ENCODE data around the gene HDAC4.
A peak's percentile ranks its signal among the peaks of the same experiment; 100 is the strongest.

HDAC4 gene

DNA sequence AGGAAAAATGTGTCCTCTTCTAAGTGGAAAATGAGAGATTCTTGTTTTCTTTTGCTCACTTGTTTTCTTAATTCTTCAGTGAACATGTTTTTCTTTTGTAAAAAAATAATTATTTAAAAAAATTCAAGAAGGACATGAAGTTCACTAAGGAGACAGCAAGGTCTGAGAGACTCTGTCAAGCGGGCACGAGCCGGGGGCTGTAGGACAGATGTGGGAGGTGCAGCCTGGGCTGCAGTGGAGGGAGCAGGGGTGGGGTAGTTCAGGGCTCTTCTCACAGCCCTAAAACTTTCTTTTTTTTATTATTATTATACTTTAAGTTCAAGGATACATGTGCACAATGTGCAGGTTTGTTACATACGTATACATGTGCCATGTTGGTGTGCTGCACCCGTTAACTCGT is 4.3 kb upstream of the HDAC4 start:
- Histone ChIP-seq H3K9ac (ENCODE audit: low read depth, low read length) (no peak overlapping the region), H3K27ac (ENCODE audit: low read depth, low read length) (no peak overlapping the region), H3K4me1 (ENCODE audit: insufficient read depth, low read length) (peaks cover 6% of the 10 kb centered on the region; the same call in 1 of the 2 replicates), H3K4me3 (ENCODE audit: low read length) (no peak overlapping the region), H3K36me3 (ENCODE audit: insufficient read depth, low read length) (no peaks in the 10 kb centered on the region), H3K9me3 (ENCODE audit: insufficient read depth, low read depth, low read length) (no peaks in the 10 kb centered on the region), H3K27me3 (ENCODE audit: insufficient read depth, low read length) (no peaks in the 10 kb centered on the region; the same call in 1 of the 2 replicates)
- WGBS = over 99% methylated on average over 6 of the region's 6 CpGs

DNA sequence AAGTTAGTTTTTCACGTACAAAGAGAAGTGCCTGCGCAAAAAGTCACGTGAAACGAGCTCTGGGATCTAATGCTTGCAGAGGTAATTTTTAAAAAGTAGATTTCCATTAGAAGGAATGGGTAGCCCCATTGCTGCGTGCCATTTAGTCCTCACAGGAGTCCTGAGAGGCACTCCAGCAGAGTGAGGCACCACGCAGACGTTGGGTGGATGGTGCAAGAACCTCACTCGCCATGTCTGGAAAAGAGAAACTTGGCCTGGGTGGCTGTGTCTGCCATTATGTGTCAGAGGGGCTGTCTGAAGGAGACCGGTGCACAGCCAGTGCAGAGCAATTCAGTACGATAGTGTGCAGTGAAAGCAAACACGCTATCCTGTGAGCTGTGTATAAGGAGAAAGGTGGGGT is 1.8 kb upstream of the HDAC4 start:
- Histone ChIP-seq H3K9ac (ENCODE audit: low read depth, low read length) (no peak overlapping the region), H3K27ac (ENCODE audit: low read depth, low read length) (no peak overlapping the region), H3K36me3 (ENCODE audit: insufficient read depth, low read length) (no peaks in the 10 kb centered on the region), H3K9me3 (ENCODE audit: insufficient read depth, low read depth, low read length) (no peaks in the 10 kb centered on the region), H3K4me1 (ENCODE audit: insufficient read depth, low read length) (peaks cover 23% of the 10 kb centered on the region), H3K4me3 (ENCODE audit: low read length) (peak overlapping the region; percentile 83; the same call in 1 of the 2 replicates), H3K27me3 (ENCODE audit: insufficient read depth, low read length) (no peaks in the 10 kb centered on the region; the same call in 1 of the 2 replicates)
- WGBS = 96% methylated on average over 11 of the region's 11 CpGs

DNA sequence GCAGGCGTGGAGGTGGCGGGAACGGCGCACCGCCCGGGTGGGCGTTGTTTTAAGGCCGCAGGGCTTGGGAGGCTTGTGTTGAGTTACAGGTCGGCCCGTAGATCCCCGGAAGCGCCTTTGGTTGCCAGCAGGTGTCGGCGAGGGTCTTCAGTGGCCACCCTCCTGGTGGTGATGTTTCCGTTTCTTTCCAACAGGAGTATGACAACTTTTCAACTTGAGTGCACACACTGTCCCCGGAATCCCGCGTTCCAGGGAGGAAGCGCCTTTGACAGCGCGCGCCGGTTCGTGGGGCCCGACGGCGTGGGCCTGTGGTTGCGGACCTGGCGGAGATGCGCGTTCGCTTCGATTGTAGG is 1.0 kb upstream of the HDAC4 start:
- Histone ChIP-seq H3K27me3 (ENCODE audit: insufficient read depth, low read length) (no peaks in the 10 kb centered on the region; the same call in 1 of the 2 replicates), H3K4me3 (ENCODE audit: low read length) (peak overlapping the region; percentile 83), H3K9me3 (ENCODE audit: insufficient read depth, low read depth, low read length) (no peaks in the 10 kb centered on the region), H3K4me1 (ENCODE audit: insufficient read depth, low read length) (peaks cover 23% of the 10 kb centered on the region), H3K9ac (ENCODE audit: low read depth, low read length) (peak overlapping the region; percentile 99), H3K27ac (ENCODE audit: low read depth, low read length) (peak overlapping the region; percentile 97), H3K36me3 (ENCODE audit: insufficient read depth, low read length) (no peaks in the 10 kb centered on the region)
- 7% methylated on average over 33 of the region's 33 CpGs for WGBS

DNA sequence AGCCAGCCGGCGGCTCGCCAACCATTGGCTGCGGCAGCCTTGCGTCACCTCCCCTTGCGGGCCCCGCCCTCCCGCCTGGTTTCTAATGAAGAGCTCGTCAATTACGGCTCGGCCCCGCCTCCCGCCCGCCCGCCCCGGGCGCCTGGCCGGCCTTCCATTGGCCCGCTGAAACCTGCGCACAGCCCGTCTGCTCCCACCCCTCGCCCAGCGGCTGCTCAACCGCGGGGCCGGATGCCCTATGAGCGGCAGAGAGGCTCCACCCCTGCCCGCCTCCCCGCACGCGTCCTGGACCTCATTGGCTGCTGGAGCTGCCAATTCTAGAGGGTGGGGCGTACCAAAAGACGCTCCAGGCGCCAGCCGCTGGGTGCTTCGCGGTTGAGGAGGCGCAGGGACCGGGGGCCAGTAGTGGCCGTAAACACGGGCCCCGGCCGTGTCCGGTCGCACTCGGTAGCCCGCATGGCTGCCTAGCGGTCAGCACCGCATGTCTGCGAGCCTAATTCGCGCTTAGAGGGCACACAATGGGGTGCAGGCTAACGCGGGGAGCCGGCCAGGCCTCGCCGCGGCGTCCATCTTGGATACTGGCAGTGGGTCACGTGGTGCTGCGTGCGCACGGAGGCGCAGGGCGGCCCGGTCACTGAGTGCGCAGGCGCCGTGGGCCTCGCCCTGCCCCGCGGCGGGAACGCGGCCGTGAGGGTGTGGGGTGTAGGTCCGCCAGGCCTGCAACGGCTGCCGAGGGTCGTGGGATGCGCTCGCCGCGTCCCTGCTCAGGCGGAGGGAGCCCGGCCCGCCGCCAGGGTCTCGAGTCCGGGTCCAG is 454 bp upstream of the HDAC4 start:
- H3K4me1 ChIP-seq (ENCODE audit: insufficient read depth, low read length) = peaks cover 23% of the 10 kb centered on the region
- H3K27ac ChIP-seq (ENCODE audit: low read depth, low read length) = peak overlapping the region; percentile 97
- no peaks in the 10 kb centered on the region; the same call in 1 of the 2 replicates for H3K27me3 ChIP-seq (ENCODE audit: insufficient read depth, low read length)
- peak overlapping the region; percentile 99 for H3K9ac ChIP-seq (ENCODE audit: low read depth, low read length)
- H3K36me3 ChIP-seq (ENCODE audit: insufficient read depth, low read length) = no peaks in the 10 kb centered on the region
- under 1% methylated on average over 90 of the region's 90 CpGs for WGBS
- peak overlapping the region; percentile 83 for H3K4me3 ChIP-seq (ENCODE audit: low read length)
- no peaks in the 10 kb centered on the region for H3K9me3 ChIP-seq (ENCODE audit: insufficient read depth, low read depth, low read length)

DNA sequence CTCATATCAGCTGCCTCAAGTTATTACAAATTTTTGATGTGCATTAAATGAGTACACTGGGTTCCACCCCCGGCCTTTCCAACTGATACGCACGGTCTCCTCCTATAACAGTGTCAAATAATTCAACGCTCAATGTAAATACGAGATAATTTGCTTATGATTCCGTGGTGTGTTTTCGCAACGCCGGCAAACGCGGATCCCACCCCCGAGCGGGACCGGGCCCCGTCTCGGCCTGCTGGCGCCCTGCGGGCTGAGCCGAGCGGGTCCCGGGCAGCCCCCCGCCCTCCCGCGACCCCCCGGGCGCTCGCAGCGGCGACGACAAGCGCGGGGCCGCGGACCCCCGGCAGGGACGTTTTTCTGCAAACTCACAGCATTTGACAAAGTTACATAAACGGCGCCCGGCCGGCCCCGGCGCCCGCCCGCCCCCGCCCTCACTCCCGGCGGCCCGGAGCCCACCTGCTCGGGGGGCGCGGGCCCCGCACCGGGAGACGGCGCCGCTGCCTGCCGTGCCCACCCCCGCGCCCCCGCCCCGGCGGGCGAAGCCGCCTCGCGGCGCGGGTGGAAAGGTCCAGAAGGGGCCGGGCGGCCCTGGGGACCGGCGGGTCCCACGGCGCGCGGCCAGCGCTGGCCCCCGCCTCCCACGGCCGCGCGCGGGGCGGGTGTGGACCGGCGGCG is 762 bp downstream of the HDAC4 start:
- H3K9ac ChIP-seq (ENCODE audit: low read depth, low read length) = peak overlapping the region; percentile 39; the same call in 1 of the 2 replicates
- H3K27ac ChIP-seq (ENCODE audit: low read depth, low read length) = no peak overlapping the region
- peaks cover 23% of the 10 kb centered on the region for H3K4me1 ChIP-seq (ENCODE audit: insufficient read depth, low read length)
- H3K4me3 ChIP-seq (ENCODE audit: low read length) = peak overlapping the region; percentile 62
- no peaks in the 10 kb centered on the region; the same call in 1 of the 2 replicates for H3K27me3 ChIP-seq (ENCODE audit: insufficient read depth, low read length)
- no peaks in the 10 kb centered on the region for H3K36me3 ChIP-seq (ENCODE audit: insufficient read depth, low read length)
- H3K9me3 ChIP-seq (ENCODE audit: insufficient read depth, low read depth, low read length) = no peaks in the 10 kb centered on the region
- under 1% methylated on average over 85 of the region's 87 CpGs for WGBS

DNA sequence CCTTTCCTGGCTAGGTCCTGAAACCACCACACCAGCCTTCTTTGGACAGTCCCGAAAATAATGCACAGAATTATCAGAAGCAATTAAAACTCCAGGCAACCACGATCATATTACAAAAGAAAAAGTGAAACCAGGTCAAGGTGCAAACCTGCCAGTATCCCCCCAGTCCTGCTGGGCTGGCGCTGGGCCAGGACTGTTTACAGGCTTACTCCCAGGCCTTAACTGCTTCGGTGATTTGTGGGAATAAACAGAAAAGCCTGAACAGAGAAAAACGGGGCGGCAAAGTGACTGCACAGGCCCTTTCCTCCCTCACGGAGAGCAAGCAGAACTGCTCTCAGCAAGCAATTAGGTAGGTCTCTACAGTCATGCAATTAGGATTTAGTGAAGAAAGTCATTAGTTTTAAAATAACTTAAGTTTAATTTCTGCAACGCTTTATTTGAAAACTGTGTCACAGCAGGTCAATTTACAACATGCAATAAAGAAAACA is 1.3 kb downstream of the HDAC4 start:
- H3K27me3 ChIP-seq (ENCODE audit: insufficient read depth, low read length) = no peaks in the 10 kb centered on the region; the same call in 1 of the 2 replicates
- 16% methylated on average over 8 of the region's 8 CpGs for WGBS
- H3K4me3 ChIP-seq (ENCODE audit: low read length) = peak overlapping the region; percentile 62
- no peaks in the 10 kb centered on the region for H3K9me3 ChIP-seq (ENCODE audit: insufficient read depth, low read depth, low read length)
- peak overlapping the region; percentile 39; the same call in 1 of the 2 replicates for H3K9ac ChIP-seq (ENCODE audit: low read depth, low read length)
- H3K36me3 ChIP-seq (ENCODE audit: insufficient read depth, low read length) = no peaks in the 10 kb centered on the region
- peaks cover 23% of the 10 kb centered on the region for H3K4me1 ChIP-seq (ENCODE audit: insufficient read depth, low read length)
- H3K27ac ChIP-seq (ENCODE audit: low read depth, low read length) = no peak overlapping the region

DNA sequence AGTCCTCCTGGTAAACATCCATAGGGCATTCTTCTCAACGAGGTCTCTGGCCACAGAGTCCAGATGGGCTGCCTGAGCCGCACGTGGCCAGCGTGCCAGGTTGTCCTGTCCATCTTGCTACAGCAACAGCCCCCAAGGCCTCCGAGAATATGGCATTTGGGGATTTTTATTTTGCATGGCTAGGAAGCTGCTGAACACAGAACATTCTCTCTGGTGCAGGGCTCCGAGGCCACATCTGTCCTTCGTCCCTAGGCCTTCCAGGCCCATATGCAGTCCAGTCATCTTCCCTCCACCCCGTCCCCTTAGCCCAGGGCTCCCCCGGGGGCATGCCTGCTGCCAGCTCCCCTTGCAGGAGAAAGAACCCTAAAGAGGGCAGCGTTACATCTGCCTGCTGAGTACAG is 2.3 kb downstream of the HDAC4 start:
- Histone ChIP-seq H3K9ac (ENCODE audit: low read depth, low read length) (no peak overlapping the region; the same call in 1 of the 2 replicates), H3K4me3 (ENCODE audit: low read length) (no peak overlapping the region), H3K27ac (ENCODE audit: low read depth, low read length) (no peak overlapping the region), H3K9me3 (ENCODE audit: insufficient read depth, low read depth, low read length) (no peaks in the 10 kb centered on the region), H3K4me1 (ENCODE audit: insufficient read depth, low read length) (peaks cover 23% of the 10 kb centered on the region), H3K27me3 (ENCODE audit: insufficient read depth, low read length) (no peaks in the 10 kb centered on the region), H3K36me3 (ENCODE audit: insufficient read depth, low read length) (no peaks in the 10 kb centered on the region)
- WGBS = 83% methylated on average over 10 of the region's 10 CpGs

DNA sequence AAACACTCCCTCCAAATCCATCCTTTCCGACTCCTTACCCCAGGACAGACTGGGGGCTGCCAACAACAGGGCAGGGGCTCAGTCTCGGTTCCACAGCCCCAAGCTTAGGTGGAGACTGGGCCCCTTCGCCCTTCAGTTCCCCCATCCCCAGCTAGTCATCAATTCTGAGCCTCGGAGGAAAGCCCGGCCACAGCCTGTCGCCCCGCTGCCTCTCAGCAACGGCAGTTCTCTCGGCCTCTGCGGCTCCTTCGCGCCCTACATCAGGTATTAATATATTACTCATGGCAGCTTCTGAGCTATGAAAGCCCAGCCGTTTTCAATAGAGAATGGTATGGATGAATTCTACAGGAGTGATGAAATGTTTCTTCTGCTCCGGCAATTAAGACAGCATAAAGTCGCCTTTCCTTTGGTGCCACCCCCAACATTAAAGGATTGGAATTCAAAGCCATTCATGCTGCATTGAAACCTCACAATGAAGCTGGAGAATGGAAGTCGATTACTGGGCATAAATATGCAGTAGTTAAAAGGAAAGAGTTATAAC is 2.8 kb downstream of the HDAC4 start:
- Histone ChIP-seq H3K9ac (ENCODE audit: low read depth, low read length) (no peak overlapping the region), H3K27me3 (ENCODE audit: insufficient read depth, low read length) (no peaks in the 10 kb centered on the region), H3K4me3 (ENCODE audit: low read length) (no peak overlapping the region), H3K27ac (ENCODE audit: low read depth, low read length) (no peak overlapping the region), H3K36me3 (ENCODE audit: insufficient read depth, low read length) (no peaks in the 10 kb centered on the region), H3K4me1 (ENCODE audit: insufficient read depth, low read length) (peaks cover 23% of the 10 kb centered on the region), H3K9me3 (ENCODE audit: insufficient read depth, low read depth, low read length) (no peaks in the 10 kb centered on the region)
- 87% methylated on average over 16 of the region's 16 CpGs for WGBS

DNA sequence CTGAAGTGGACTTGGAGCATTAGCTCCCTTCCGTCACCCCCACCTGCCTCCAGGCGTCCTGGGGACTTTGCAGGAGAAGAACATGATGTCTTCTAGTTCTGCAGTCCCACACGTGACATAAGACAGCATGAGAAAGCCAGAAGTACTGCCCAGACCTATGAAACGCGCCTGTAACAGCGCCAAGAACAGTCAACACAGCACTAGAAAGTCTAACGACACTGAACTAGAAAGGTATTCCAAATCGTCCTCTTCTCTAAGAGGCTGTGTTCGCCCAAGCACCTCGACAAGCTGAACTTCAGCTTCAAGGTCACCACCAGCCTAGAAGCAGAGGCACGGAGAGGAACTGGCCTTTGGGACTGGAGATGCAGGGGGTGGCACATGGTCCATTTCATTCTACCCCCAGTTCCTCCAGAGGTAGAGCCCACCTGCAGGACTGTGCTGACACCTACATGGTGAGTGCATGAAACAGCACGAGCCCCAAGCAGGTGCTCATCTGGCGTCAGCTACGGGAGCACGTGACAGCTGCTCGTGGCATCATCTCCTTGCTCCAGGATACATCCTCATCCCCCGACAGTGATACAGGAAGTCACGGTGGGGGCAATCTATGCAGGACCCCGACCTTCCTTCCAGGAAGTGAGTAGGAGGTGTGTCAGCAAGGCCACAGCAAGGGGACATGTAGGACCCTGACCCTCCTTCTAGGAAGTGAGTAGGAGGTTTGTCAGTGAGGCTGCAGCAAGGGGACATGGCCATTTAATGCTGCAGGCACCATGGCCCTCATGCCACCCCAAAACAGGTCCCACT is 3.7 kb downstream of the HDAC4 start:
- Histone ChIP-seq H3K4me1 (ENCODE audit: insufficient read depth, low read length) (peaks cover 19% of the 10 kb centered on the region), H3K27ac (ENCODE audit: low read depth, low read length) (no peak overlapping the region), H3K9ac (ENCODE audit: low read depth, low read length) (no peak overlapping the region), H3K4me3 (ENCODE audit: low read length) (no peak overlapping the region), H3K9me3 (ENCODE audit: insufficient read depth, low read depth, low read length) (no peaks in the 10 kb centered on the region), H3K36me3 (ENCODE audit: insufficient read depth, low read length) (no peaks in the 10 kb centered on the region), H3K27me3 (ENCODE audit: insufficient read depth, low read length) (no peaks in the 10 kb centered on the region)
- WGBS = 85% methylated on average over 19 of the region's 19 CpGs

DNA sequence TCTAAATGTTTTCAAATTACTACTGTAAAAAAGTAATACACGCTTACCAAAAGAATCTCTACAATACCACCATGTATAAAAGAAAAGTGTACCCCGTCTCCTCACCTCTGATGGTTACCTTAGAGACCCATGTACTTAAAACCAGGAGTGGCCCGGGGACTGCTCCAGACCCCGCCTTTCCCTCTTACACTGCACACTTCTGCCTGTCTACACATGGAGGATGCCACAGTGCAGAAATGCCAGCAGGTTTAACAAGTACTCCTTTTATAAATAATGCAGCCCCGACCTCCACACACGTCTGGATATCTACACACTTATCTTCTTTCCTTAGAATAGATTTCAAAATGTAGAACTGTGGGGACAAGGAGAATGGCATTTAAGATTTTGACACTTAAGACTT is 5.3 kb downstream of the HDAC4 start:
- Histone ChIP-seq H3K9me3 (ENCODE audit: insufficient read depth, low read depth, low read length) (no peaks in the 10 kb centered on the region), H3K27ac (ENCODE audit: low read depth, low read length) (no peak overlapping the region), H3K36me3 (ENCODE audit: insufficient read depth, low read length) (no peaks in the 10 kb centered on the region), H3K4me3 (ENCODE audit: low read length) (no peak overlapping the region), H3K27me3 (ENCODE audit: insufficient read depth, low read length) (no peaks in the 10 kb centered on the region), H3K9ac (ENCODE audit: low read depth, low read length) (no peak overlapping the region), H3K4me1 (ENCODE audit: insufficient read depth, low read length) (peaks cover 16% of the 10 kb centered on the region)
- WGBS = 93% methylated on average over 4 of the region's 6 CpGs
